BLaER1 treated with 17β-estradiol and CSF1 and Interleukin-3, amounts not matched to agents 10 nM and 100 nM (cell line): ENCODE results near the gene RABGAP1L.
A peak's percentile ranks its signal among the peaks of the same experiment; 100 is the strongest.
"Not testable (repeated sequence)": the region's sequence is repeated elsewhere in the genome, so short reads cannot be mapped to it uniquely, and the experiment has no call there.

ENCODE experiments used
- H3K27ac ChIP-seq, 11 experiments: shearing (Covaris generic); formaldehyde crosslinking; 2 replicates each; pipeline ENCODE4 v1.8.1; 2022
- H3K27me3 ChIP-seq, 11 experiments: shearing (Covaris generic); formaldehyde crosslinking; 2 replicates each; pipeline ENCODE4 v1.8.1; 2022
- H3K36me3 ChIP-seq, 11 experiments: shearing (Covaris generic); formaldehyde crosslinking; 2 replicates each; pipeline ENCODE4 v1.8.1; 2022
- H3K4me1 ChIP-seq, 10 experiments: shearing (Covaris generic); formaldehyde crosslinking; 2 replicates each; pipeline ENCODE4 v1.8.1; 2022
- H3K4me2 ChIP-seq, 11 experiments: shearing (Covaris generic); formaldehyde crosslinking; 2 replicates each; pipeline ENCODE4 v1.8.1; 2022
- H3K4me3 ChIP-seq, 10 experiments: shearing (Covaris generic); formaldehyde crosslinking; 2 replicates each; pipeline ENCODE4 v1.8.1; 2022
- H3K9ac ChIP-seq, 11 experiments: shearing (Covaris generic); formaldehyde crosslinking; 2 replicates each; pipeline ENCODE4 v1.8.1; 2022
- H3K9me3 ChIP-seq, 11 experiments: shearing (Covaris generic); formaldehyde crosslinking; replicated peaks in 1 of 11; 2 replicates each; pipeline ENCODE4 v1.8.1; 2022
- H4K20me1 ChIP-seq, 11 experiments: shearing (Covaris generic); formaldehyde crosslinking; 2 replicates each; pipeline ENCODE4 v1.8.1; 2022
- Cebpa-rat ChIP-seq, 11 experiments: shearing (Covaris generic); IDR thresholded peaks; 2 replicates each; pipeline ENCODE4 v1.8.1; 2022

The RABGAP1L gene

DNA sequence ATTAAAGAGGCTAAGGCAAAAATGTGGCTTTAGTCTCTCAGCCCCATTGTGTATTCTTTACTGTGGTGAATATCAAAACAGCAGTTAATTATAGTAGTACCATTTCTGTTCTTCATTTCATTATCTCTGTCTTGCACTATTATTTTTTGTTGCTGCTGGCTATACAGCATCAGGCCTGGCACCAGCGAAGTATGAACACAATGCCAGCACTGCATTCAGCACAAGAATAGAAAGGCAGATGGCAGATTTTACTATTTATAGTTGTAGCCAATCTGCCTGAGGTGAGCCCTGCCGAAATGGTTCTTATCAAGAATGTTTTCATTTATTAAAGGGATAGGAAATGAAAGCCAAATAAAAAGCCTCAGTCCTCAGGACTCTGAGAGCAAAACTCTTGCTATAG is 360.5 kb downstream of the RABGAP1L start:
- Histone ChIP-seq H3K27me3 (no peaks in the 10 kb centered on the region), H3K27ac (no peak overlapping the region), H4K20me1 (no peaks in the 10 kb centered on the region), H3K4me3 (no peak overlapping the region), H3K9me3 (peaks cover 0 to 15% (median 0%) of the 10 kb centered on the region in 11 experiments; a peak in 3 of 22 replicates), H3K36me3 (no peaks in the 10 kb centered on the region), H3K4me1 (no peaks in the 10 kb centered on the region), H3K9ac (no peak overlapping the region), H3K4me2 (no peak overlapping the region)
- TF ChIP-seq Cebpa-rat (IDR thresholded peaks at IDR 0.05), result no peak

DNA sequence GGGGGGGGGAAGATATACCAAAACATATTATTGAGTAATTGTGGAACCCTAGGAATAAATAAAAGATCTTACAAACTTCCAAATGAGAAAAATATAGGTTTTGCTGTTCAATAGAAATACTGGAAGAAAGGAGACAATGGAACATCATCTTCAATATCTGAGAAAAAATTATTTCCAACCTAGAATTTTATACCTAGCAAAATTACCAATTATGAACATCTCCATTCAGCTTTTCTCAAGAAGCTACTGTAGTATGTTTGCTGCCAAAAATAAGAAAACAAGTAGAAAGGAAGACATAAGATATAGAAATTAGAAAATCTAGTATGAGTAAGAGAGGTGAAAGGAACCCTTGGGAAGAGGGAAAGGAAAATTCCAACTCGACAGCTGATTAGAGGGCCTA is 372.4 kb downstream of the RABGAP1L start:
- H4K20me1 ChIP-seq, result no peaks in the 10 kb centered on the region
- no peak overlapping the region for H3K9ac ChIP-seq
- H3K27me3 ChIP-seq, result no peaks in the 10 kb centered on the region
- no peak for TF ChIP-seq Cebpa-rat (IDR thresholded peaks at IDR 0.05)
- no peak overlapping the region for H3K4me2 ChIP-seq
- peaks cover 0 to 10% (median 0%) of the 10 kb centered on the region in 11 experiments; a peak in 2 of 22 replicates for H3K36me3 ChIP-seq
- H3K27ac ChIP-seq, result no peak overlapping the region
- peaks cover 30 to 39% (median 33%) of the 10 kb centered on the region in 11 experiments for H3K9me3 ChIP-seq
- no peaks in the 10 kb centered on the region for H3K4me1 ChIP-seq
- H3K4me3 ChIP-seq, result no peak overlapping the region

DNA sequence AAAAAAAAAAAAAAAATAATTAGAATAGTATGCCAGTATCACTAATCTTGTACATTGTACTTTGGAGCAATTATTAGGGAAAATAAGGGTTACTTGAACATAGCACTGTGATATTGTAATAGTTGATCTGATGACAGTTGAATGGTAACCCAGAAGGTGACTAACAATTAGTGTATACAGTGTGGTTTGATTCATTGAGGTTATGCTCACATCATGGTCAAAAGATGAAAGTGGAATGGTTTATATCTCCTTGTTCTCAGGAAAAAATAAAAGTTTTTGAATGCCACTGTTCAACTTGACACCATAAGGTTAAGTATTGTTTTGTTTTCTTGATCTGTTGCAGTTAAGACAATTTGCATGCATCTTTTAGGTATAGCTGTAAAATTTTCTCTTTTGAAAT is 375.5 kb downstream of the RABGAP1L start:
- Histone ChIP-seq H3K9ac (no peak overlapping the region), H3K27me3 (no peaks in the 10 kb centered on the region), H3K4me1 (no peaks in the 10 kb centered on the region), H3K9me3 (peaks cover 25 to 41% (median 32%) of the 10 kb centered on the region in 11 experiments), H3K4me3 (no peak overlapping the region), H3K36me3 (peaks cover 0 to 10% (median 0%) of the 10 kb centered on the region in 11 experiments; a peak in 2 of 22 replicates), H4K20me1 (no peaks in the 10 kb centered on the region), H3K4me2 (no peak overlapping the region), H3K27ac (no peak overlapping the region)
- TF ChIP-seq Cebpa-rat (IDR thresholded peaks at IDR 0.05), result no peak

DNA sequence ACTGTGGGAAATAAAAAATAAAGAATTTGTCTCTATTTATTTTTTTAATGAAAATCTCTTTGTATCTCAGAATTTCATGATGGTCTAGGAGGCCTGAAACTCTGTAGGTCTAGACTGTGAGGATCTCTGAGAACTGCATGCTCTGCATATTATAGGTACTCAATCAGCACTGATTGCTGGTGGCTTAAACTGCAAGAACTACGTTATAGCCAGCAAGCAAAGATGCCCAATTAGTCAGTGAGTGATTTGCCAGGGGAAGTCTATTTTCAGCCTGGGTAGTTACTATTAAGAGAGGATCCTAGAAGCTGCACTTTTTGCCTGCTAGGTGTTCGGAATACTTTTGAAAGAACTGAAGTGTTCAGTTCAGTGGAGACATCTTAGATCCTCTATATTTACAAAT is 375.9 kb downstream of the RABGAP1L start:
- no peak overlapping the region for H3K9ac ChIP-seq
- H3K4me3 ChIP-seq, result no peak overlapping the region
- H3K27me3 ChIP-seq, result no peaks in the 10 kb centered on the region
- TF ChIP-seq Cebpa-rat (IDR thresholded peaks at IDR 0.05), result no peak
- H3K36me3 ChIP-seq, result peaks cover 0 to 10% (median 0%) of the 10 kb centered on the region in 11 experiments; a peak in 2 of 22 replicates
- no peak overlapping the region for H3K4me2 ChIP-seq
- H3K9me3 ChIP-seq, result peaks cover 21 to 38% (median 31%) of the 10 kb centered on the region in 11 experiments
- no peaks in the 10 kb centered on the region for H3K4me1 ChIP-seq
- no peak overlapping the region for H3K27ac ChIP-seq
- H4K20me1 ChIP-seq, result no peaks in the 10 kb centered on the region

DNA sequence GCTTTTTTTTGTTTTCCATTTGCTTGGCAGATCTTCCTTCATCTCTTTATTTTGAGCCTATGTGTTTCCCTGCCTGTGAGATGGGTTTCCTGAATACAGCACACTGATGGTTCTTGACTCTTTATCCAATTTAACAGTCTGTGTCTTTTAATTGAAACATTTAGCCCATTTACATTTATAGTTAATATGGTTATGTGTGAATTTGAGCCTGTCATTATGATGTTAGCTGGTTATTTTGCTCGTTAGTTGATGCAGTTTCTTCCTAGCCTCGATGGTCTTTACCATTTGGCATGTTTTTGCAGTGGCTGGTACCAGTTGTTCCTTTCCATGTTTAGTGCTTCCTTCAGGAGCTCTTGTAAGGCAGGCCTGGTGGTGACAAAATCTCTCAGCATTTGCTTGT is 384.1 kb downstream of the RABGAP1L start:
- not testable (repeated sequence) for H3K4me3 ChIP-seq, H3K4me2 ChIP-seq, H3K9ac ChIP-seq, H3K27me3 ChIP-seq, H4K20me1 ChIP-seq, H3K27ac ChIP-seq, H3K4me1 ChIP-seq
- H3K9me3 ChIP-seq, result peaks cover 0 to 34% (median 21%) of the 10 kb centered on the region in 11 experiments; a peak in 16 of 22 replicates
- H3K36me3 ChIP-seq, result peaks cover 0 to 11% (median 0%) of the 10 kb centered on the region in 11 experiments; a peak in 1 of 22 replicates

DNA sequence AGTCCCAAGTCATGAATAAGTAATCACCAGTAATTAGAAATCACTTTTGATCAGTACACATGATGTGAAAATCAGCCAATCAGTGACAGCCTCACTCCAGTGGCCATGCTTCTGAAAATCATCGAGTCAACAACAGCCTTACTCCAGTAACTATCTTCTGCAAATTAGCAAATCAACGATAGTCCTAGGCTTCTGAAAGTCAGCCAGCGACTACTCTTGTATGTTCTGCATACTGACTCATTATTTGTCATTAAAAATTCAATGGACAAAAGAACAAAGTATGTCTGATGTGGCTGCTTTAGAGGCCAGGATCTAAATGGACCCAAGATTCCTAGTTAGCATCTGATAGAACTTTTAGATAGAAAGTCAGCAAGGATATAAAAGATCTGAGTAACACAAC is 391.0 kb downstream of the RABGAP1L start:
- Histone ChIP-seq H3K27me3 (no peaks in the 10 kb centered on the region), H3K36me3 (0 out of 22 replicates have a peak, but pooled peaks cover 0 to 4% (median 0%) of the 10 kb centered on the region in 11 experiments), H3K27ac (no peak overlapping the region), H3K4me2 (no peak overlapping the region), H3K9ac (no peak overlapping the region), H3K9me3 (peaks cover 0 to 10% (median 6%) of the 10 kb centered on the region in 11 experiments; a peak in 10 of 22 replicates), H3K4me1 (peaks cover 0 to 6% (median 0%) of the 10 kb centered on the region in 10 experiments; a peak in 4 of 20 replicates), H3K4me3 (no peak overlapping the region), H4K20me1 (no peaks in the 10 kb centered on the region)
- no peak for TF ChIP-seq Cebpa-rat (IDR thresholded peaks at IDR 0.05)

DNA sequence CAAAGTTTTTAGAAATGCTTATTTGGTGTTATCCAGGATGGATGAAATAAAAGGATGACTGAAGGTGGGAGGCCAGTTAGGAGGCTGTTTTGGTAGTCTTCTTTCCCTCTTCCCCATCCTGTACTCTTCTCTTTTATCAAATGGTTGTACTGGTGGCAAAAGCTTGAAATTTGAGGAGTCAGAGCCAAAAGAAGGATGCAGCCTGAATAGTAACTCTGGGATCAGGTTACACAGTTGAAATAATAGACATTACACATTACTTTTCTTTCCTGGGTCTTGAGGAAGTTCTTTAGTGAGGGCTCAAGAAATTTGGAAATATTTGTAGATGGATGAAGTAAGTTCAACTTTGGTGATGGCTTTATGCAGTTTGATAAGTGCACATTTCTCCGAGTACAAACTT is 397.1 kb downstream of the RABGAP1L start:
- no peak for TF ChIP-seq Cebpa-rat (IDR thresholded peaks at IDR 0.05)
- Histone ChIP-seq H3K36me3 (no peaks in the 10 kb centered on the region), H3K27me3 (no peaks in the 10 kb centered on the region), H4K20me1 (no peaks in the 10 kb centered on the region), H3K4me3 (no peak overlapping the region), H3K4me1 (peaks cover 0 to 1% (median 0%) of the 10 kb centered on the region in 10 experiments; a peak in 2 of 20 replicates), H3K9me3 (peaks cover 0 to 14% (median 6%) of the 10 kb centered on the region in 11 experiments; a peak in 8 of 22 replicates), H3K27ac (no peak overlapping the region), H3K4me2 (no peak overlapping the region), H3K9ac (no peak overlapping the region)

DNA sequence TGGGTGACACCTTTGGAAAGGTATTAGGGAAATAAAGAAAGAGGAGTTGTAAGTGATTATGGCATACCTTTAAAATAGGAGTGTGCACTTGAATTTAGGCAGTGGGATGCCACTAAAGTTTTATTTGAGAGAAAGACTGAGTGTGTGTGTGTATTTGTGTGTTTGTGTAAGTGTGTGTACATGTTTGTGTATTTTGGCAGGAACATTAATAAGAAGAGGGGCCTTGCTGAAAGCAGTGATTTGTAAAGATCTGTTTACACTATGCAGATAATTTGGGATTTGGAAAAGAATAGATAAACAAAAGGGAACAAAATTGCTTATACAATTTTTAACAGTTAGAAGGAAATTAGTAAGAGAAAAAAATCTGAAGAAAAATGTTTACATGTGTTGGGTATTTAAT is 409.2 kb downstream of the RABGAP1L start:
- Histone ChIP-seq H3K4me3 (no peak overlapping the region), H4K20me1 (no peaks in the 10 kb centered on the region), H3K9ac (no peak overlapping the region), H3K36me3 (no peaks in the 10 kb centered on the region), H3K9me3 (peaks cover 0 to 6% (median under 1%) of the 10 kb centered on the region in 11 experiments; a peak in 3 of 22 replicates), H3K27ac (no peak overlapping the region), H3K27me3 (no peaks in the 10 kb centered on the region), H3K4me2 (no peak overlapping the region), H3K4me1 (peaks cover 0 to 6% (median 0%) of the 10 kb centered on the region in 10 experiments; a peak in 1 of 20 replicates)
- TF ChIP-seq Cebpa-rat (IDR thresholded peaks at IDR 0.05), result no peak

DNA sequence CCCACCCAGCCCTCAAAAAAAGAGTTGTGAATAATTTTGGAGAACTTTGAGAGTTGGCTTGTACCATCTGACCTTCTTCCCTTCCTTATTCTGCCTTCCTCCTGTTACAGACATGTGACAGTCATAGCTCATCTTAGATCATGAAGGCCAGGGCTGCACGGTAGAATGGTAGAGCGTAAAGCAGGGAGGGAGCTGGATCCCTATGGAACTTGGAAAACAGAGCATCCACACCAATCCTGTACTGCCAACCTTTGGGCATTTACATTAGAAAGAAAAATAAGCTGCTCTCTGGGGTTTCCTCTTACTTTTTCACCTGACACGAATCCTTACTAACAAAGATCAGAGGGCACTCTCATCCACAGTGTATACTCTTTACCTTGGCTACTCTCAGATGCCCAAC is 409.9 kb downstream of the RABGAP1L start:
- Histone ChIP-seq H3K9me3 (peaks cover 0 to 6% (median 5%) of the 10 kb centered on the region in 11 experiments; a peak in 4 of 22 replicates), H3K9ac (no peak overlapping the region), H3K27ac (no peak overlapping the region), H3K4me1 (peaks cover 0 to 6% (median 0%) of the 10 kb centered on the region in 10 experiments; a peak in 1 of 20 replicates), H3K36me3 (no peaks in the 10 kb centered on the region), H3K4me3 (no peak overlapping the region), H3K4me2 (peak overlapping the region in 1 of 11 experiments; percentile 23; a peak in 1 of 22 replicates), H4K20me1 (no peaks in the 10 kb centered on the region), H3K27me3 (no peaks in the 10 kb centered on the region)
- TF ChIP-seq Cebpa-rat (IDR thresholded peaks at IDR 0.05), result no peak

DNA sequence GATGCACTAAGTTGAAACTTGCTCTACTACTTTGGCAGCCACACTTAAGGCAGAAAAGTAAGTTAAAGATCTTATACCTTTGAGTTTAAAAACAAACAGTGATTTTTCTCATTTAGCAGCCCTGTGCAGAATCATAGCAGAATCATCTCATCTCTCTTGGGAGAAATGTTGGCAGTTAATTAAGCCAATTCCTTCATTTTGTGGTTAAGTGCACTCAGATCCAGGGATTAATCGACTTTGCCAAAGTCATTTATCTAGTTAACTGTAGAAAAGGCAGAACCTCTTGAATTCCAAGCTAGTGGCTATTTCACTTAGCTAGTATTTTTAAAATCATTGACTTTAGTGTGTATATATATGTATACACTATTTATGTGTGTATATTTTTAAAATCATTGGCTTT is 413.5 kb downstream of the RABGAP1L start:
- TF ChIP-seq Cebpa-rat (IDR thresholded peaks at IDR 0.05), result no peak
- no peak overlapping the region for H3K27ac ChIP-seq
- no peaks in the 10 kb centered on the region for H3K27me3 ChIP-seq
- H3K9ac ChIP-seq, result no peak overlapping the region
- peaks cover 0 to 11% (median 0%) of the 10 kb centered on the region in 11 experiments; a peak in 2 of 22 replicates for H3K36me3 ChIP-seq
- peaks cover 27 to 37% (median 31%) of the 10 kb centered on the region in 11 experiments for H3K9me3 ChIP-seq
- H3K4me3 ChIP-seq, result no peak overlapping the region
- H3K4me1 ChIP-seq, result peaks cover 0 to 6% (median 0%) of the 10 kb centered on the region in 10 experiments; a peak in 1 of 20 replicates
- no peaks in the 10 kb centered on the region for H4K20me1 ChIP-seq
- H3K4me2 ChIP-seq, result no peak overlapping the region

DNA sequence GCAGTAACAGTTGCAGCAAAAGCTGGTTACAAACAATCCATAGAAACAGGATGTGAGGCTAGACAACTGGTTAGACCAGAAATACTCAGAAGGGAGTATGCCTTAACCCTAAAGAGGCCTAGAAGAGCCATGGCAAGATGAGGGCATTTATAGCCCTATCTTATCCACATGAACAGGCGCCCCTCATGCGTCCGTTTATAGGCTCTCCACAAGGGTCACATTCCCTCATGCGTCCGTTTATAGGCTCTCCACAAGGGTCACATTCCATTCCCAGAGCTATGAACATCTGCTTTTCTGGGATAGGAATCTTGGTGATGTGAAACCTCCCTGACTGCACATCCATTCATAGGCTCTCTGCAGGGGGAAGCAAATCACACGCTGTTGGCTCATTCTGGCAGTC is 416.8 kb downstream of the RABGAP1L start:
- peaks cover 27 to 47% (median 35%) of the 10 kb centered on the region in 11 experiments for H3K9me3 ChIP-seq
- peaks cover 0 to 11% (median 0%) of the 10 kb centered on the region in 11 experiments; a peak in 3 of 22 replicates for H3K36me3 ChIP-seq

More for the DNA sequence above, 416.8 kb downstream of the RABGAP1L start:
- H3K4me3 ChIP-seq, H3K9ac ChIP-seq, H3K4me1 ChIP-seq, H3K27me3 ChIP-seq, H3K4me2 ChIP-seq, H3K27ac ChIP-seq, H4K20me1 ChIP-seq: not testable (repeated sequence)
